ENCODE measurements around the gene MICAL2.

The MICAL2 gene

DNA sequence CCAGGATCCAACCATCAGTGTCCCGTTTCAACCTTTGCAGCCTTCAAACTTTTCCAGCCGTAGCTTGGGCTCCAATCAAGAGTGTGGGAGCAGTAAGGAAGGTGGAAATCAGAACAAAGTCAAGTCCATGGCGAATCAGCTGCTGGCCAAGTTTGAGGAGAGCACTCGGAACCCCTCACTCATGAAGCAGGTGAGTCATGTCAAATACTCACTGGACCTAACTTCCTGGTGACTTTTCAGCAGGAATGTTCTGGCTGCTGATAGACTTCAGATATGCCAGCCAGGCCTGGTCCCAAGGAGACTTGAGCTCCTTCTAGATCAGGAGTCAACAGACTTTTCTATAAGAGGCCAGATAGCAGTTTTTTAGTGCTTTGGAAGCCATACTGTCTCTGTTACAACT is 129.0 kb downstream of the MICAL2 start (continued):
- TF ChIP-seq, protein P1, sequence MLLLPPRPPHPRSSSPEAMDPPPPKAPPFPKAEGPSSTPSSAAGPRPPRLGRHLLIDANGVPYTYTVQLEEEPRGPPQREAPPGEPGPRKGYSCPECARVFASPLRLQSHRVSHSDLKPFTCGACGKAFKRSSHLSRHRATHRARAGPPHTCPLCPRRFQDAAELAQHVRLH (tag by site-specific recombination; IDR thresholded peaks at IDR 0.05), result no peak
- no peak for TF ChIP-seq ZNF292 (tag by site-specific recombination; IDR thresholded peaks at IDR 0.05; ENCODE audit: borderline replicate concordance, low read depth)

DNA sequence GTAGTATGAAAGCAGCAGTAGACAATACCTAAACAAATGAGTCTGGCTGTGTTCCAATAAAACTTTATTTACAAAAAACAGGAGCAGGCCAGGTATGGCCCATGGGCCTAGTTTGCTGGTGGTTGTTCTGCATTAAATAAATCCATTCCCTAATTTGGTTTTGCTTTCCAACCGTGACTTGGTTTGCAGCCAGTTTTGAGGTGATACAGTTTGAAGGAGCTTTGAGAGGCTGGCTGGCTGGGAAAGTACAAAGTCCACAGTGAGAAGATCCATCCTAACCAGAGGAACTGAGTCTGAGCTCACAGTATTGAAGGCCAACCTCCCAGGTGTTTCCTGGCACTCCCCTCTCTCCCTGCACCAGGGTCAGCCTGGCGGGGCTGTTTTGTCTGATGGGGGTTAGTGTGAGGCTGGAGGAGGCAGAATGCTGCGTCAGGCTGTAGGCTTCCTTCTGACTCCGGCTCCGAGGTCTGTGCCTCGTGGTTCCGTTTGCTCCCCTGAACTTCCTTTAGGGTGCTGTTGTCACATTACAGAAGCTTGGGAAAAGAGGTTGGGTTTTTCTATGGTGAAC is 129.5 kb downstream of the MICAL2 start:
- CTCF ChIA-PET, result interaction anchor here (1.0 to 8.8 kb wide), 6 partner anchors 24 to 194 kb away, joined by 3 to 79 read pairs (median 4); no protein-coding TSS in a partner anchor

DNA sequence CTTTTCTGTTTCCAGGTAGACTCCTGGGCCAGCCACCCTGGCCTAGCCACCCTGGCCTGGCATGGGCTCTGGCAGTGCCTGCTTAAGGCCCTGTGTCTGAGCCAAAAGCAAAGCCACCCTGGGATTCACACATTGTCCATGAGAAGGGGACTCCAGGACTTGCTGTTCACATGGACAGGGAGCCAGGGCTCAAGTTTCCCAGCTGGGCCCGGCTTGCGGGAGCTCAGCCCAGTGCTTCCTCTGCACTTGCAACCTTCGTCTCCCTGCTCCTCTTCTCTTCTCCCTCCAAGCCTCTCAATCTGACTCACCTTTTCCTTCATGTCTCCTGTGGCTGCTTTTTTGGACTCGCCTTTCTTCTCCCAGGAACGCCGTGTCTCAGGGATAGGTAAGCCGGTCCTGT is 130.3 kb downstream of the MICAL2 start:
- Histone ChIP-seq H3K36me3 (ENCODE audit: control insufficient read depth in 2 of 2, insufficient read depth in 1 of 2, low read length in 2 of 2) (peaks cover 0 to 3% of the 10 kb centered on the region in 2 experiments; a peak in 1 of 3 replicates), H3K4me3 (ENCODE audit: low read depth, low read length) (no peak overlapping the region), H3K9me3 (ENCODE audit: control insufficient read depth, insufficient read depth, low read depth, low read length) (no peaks in the 10 kb centered on the region), H3K4me1 (ENCODE audit: control insufficient read depth, insufficient read depth, low read length) (no peaks in the 10 kb centered on the region), H3K27ac (ENCODE audit: extremely low read depth, low read depth, low read length) (no peak overlapping the region)
- POLR2A ChIA-PET, result no interaction called here
- CTCF ChIA-PET, result interaction anchor here (1.0 to 8.8 kb wide), 3 partner anchors 23 to 194 kb away, joined by 3 to 79 read pairs (median 4); no protein-coding TSS in a partner anchor
- no peak for TF ChIP-seq KLF8 (tag by site-specific recombination; IDR thresholded peaks at IDR 0.05)
- no peak for TF ChIP-seq ZNF202 (tag by site-specific recombination; IDR thresholded peaks at IDR 0.05; ENCODE audit: borderline replicate concordance)
- TF ChIP-seq ZNF223 (tag by site-specific recombination; IDR thresholded peaks at IDR 0.05), result no peak
- TF ChIP-seq, protein P2, sequence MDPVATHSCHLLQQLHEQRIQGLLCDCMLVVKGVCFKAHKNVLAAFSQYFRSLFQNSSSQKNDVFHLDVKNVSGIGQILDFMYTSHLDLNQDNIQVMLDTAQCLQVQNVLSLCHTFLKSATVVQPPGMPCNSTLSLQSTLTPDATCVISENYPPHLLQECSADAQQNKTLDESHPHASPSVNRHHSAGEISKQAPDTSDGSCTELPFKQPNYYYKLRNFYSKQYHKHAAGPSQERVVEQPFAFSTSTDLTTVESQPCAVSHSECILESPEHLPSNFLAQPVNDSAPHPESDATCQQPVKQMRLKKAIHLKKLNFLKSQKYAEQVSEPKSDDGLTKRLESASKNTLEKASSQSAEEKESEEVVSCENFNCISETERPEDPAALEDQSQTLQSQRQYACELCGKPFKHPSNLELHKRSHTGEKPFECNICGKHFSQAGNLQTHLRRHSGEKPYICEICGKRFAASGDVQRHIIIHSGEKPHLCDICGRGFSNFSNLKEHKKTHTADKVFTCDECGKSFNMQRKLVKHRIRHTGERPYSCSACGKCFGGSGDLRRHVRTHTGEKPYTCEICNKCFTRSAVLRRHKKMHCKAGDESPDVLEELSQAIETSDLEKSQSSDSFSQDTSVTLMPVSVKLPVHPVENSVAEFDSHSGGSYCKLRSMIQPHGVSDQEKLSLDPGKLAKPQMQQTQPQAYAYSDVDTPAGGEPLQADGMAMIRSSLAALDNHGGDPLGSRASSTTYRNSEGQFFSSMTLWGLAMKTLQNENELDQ (tag by site-specific recombination; IDR thresholded peaks at IDR 0.05; ENCODE audit: low read depth), result no peak
- no peak for TF ChIP-seq ZNF350 (tag by site-specific recombination; IDR thresholded peaks at IDR 0.05)
- TF ChIP-seq GLI2 (tag by site-specific recombination; IDR thresholded peaks at IDR 0.05; ENCODE audit: borderline replicate concordance, low read depth), result no peak
- TF ChIP-seq ZNF16 (tag by site-specific recombination; IDR thresholded peaks at IDR 0.05; ENCODE audit: low read depth), result no peak
- TF ChIP-seq, protein P3, sequence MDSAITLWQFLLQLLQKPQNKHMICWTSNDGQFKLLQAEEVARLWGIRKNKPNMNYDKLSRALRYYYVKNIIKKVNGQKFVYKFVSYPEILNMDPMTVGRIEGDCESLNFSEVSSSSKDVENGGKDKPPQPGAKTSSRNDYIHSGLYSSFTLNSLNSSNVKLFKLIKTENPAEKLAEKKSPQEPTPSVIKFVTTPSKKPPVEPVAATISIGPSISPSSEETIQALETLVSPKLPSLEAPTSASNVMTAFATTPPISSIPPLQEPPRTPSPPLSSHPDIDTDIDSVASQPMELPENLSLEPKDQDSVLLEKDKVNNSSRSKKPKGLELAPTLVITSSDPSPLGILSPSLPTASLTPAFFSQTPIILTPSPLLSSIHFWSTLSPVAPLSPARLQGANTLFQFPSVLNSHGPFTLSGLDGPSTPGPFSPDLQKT (IDR thresholded peaks at IDR 0.05; ENCODE audit: borderline replicate concordance, low read depth, low read length), result no peak
- TF ChIP-seq ZNF837 (tag by site-specific recombination; IDR thresholded peaks at IDR 0.05), result no peak
- TF ChIP-seq, protein P4, sequence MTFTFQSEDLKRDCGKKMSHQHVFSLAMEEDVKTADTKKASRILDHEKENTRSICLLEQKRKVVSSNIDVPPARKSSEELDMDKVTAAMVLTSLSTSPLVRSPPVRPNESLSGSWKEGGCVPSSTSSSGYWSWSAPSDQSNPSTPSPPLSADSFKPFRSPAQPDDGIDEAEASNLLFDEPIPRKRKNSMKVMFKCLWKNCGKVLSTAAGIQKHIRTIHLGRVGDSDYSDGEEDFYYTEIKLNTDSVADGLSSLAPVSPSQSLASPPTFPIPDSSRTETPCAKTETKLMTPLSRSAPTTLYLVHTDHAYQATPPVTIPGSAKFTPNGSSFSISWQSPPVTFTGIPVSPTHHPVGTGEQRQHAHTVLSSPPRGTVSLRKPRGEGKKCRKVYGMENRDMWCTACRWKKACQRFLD (tag by site-specific recombination; IDR thresholded peaks at IDR 0.05), result no peak
- TF ChIP-seq GLI4 (tag by site-specific recombination; IDR thresholded peaks at IDR 0.05), result no peak
- no peak for TF ChIP-seq ZNF292 (tag by site-specific recombination; IDR thresholded peaks at IDR 0.05; ENCODE audit: borderline replicate concordance, low read depth)
- TF ChIP-seq BCL11A (tag by site-specific recombination; IDR thresholded peaks at IDR 0.05; ENCODE audit: low read depth), result no peak
- TF ChIP-seq ZNF529 (tag by site-specific recombination; IDR thresholded peaks at IDR 0.05; ENCODE audit: insufficient replicate concordance), result no peak

More for the DNA sequence above, 129.5 kb downstream of the MICAL2 start:
- peaks cover 0 to 3% of the 10 kb centered on the region in 2 experiments; a peak in 1 of 3 replicates for H3K36me3 ChIP-seq (ENCODE audit: control insufficient read depth in 2 of 2, insufficient read depth in 1 of 2, low read length in 2 of 2)
- H3K4me1 ChIP-seq (ENCODE audit: control insufficient read depth, insufficient read depth, low read length), result no peaks in the 10 kb centered on the region
- H3K27ac ChIP-seq (ENCODE audit: extremely low read depth, low read depth, low read length), result no peak overlapping the region
- POLR2A ChIA-PET, result no interaction called here
- TF ChIP-seq, protein P2 (tag by site-specific recombination; IDR thresholded peaks at IDR 0.05; ENCODE audit: low read depth), result no peak
- TF ChIP-seq ZNF114 (tag by site-specific recombination; IDR thresholded peaks at IDR 0.05) (no peak), ZNF529 (tag by site-specific recombination; IDR thresholded peaks at IDR 0.05; ENCODE audit: insufficient replicate concordance) (no peak)
- TF ChIP-seq, protein P4 (tag by site-specific recombination; IDR thresholded peaks at IDR 0.05), result no peak
- no peak overlapping the region for H3K4me3 ChIP-seq (ENCODE audit: low read depth, low read length)
- H3K9me3 ChIP-seq (ENCODE audit: control insufficient read depth, insufficient read depth, low read depth, low read length), result no peaks in the 10 kb centered on the region

All from HEK293 (cell line).